HepG2 (cell line): ENCODE results near the gene PPP2R5C. TPM values are rescaled to one million over a fixed set of nuclear protein-coding genes. Genes with fewer than 3 reads are reported as not detected.

Experiments
- ATF6 ChIP-seq: sonication (generic); formaldehyde crosslinking; conservative IDR thresholded peaks from 2 replicates; pipeline ENCODE4 v1.4.0; 2020; ENCODE audit warnings: missing genetic modification reagents
- BORCS8-MEF2B ChIP-seq: sonication (generic); formaldehyde crosslinking; IDR thresholded peaks from 2 replicates; pipeline ENCODE4 v1.8.0; 2022; ENCODE audit warnings: mild to moderate bottlenecking, missing genetic modification reagents
- FOSL1 ChIP-seq: sonication (generic); formaldehyde crosslinking; IDR thresholded peaks from 2 replicates; pipeline ENCODE4 v1.9.0; 2021; ENCODE audit warnings: missing genetic modification reagents, borderline replicate concordance
- FOXC1 ChIP-seq: sonication (generic); formaldehyde crosslinking; IDR thresholded peaks from 2 replicates; pipeline ENCODE4 v1.8.0; 2022; ENCODE audit warnings: mild to moderate bottlenecking, missing genetic modification reagents, borderline replicate concordance
- FOXJ3 ChIP-seq: sonication (generic); formaldehyde crosslinking; IDR thresholded peaks from 2 replicates; pipeline ENCODE4 v1.4.0; 2020; ENCODE audit warnings: missing genetic modification reagents, mild to moderate bottlenecking, borderline replicate concordance
- FOXO1 ChIP-seq: sonication (generic); formaldehyde crosslinking; IDR thresholded peaks from 2 replicates; pipeline ENCODE4 v1.4.0; 2020; ENCODE audit warnings: missing genetic modification reagents
- GABPB1 ChIP-seq: IDR thresholded peaks from 2 replicates; pipeline ENCODE4 v1.6.1; 2016; ENCODE audit warnings: mild to moderate bottlenecking, missing genetic modification reagents, moderate library complexity, missing compliant biosample characterization
- HNRNPK ChIP-seq: fragments of 200-400 bp; formaldehyde crosslinking; IDR thresholded peaks from 2 replicates; pipeline ENCODE4 v1.6.1; 2018; ENCODE audit warnings: low read length, low read depth, moderate library complexity, mild to moderate bottlenecking; ENCODE audit not compliant: poor library complexity, severe bottlenecking
- IKZF1 ChIP-seq: fragments of 450-650 bp; IDR thresholded peaks from 2 replicates; pipeline ENCODE4 v1.7.1; 2016
- IKZF4 ChIP-seq: sonication (generic); formaldehyde crosslinking; IDR thresholded peaks from 2 replicates; pipeline ENCODE4 v1.5.1; 2020; ENCODE audit warnings: borderline replicate concordance, mild to moderate bottlenecking, low read depth, missing genetic modification reagents; ENCODE audit errors: not compliant biosample characterization
- KLF16 ChIP-seq, 2 experiments: sonication (generic) in 1 of 2; formaldehyde crosslinking in 1 of 2; IDR thresholded peaks; 2 replicates each; pipeline versions ENCODE4 v1.6.1 to v1.8.0; 2016 to 2023; ENCODE audit warnings: missing genetic modification reagents in 2 of 2, missing compliant biosample characterization in 1 of 2
- MAFK ChIP-seq, 2 experiments: IDR thresholded peaks in 1 of 2; conservative IDR thresholded peaks in 1 of 2; 2 replicates each; pipeline ENCODE4 v1.6.1; 2011; ENCODE audit warnings: improper control_type of control experiment in 2 of 2, low read length in 2 of 2
- MIER3 ChIP-seq: IDR thresholded peaks from 2 replicates; pipeline ENCODE4 v1.6.1; 2016; ENCODE audit warnings: missing compliant biosample characterization, borderline replicate concordance
- RFXAP ChIP-seq: sonication (generic); formaldehyde crosslinking; IDR thresholded peaks from 2 replicates; pipeline ENCODE4 v1.4.0; 2020; ENCODE audit warnings: missing genetic modification reagents, borderline replicate concordance
- TOPORS ChIP-seq: sonication (generic); formaldehyde crosslinking; IDR thresholded peaks from 2 replicates; pipeline ENCODE4 v1.8.0; 2023; ENCODE audit warnings: mild to moderate bottlenecking, missing genetic modification reagents
- ZBTB7B ChIP-seq: sonication (generic); formaldehyde crosslinking; IDR thresholded peaks from 2 replicates; pipeline ENCODE4 v1.4.0; 2020; ENCODE audit warnings: missing genetic modification reagents
- ZFP1 ChIP-seq: IDR thresholded peaks from 2 replicates; pipeline ENCODE4 v1.6.1; 2016
- ZNF256 ChIP-seq: sonication (generic); formaldehyde crosslinking; conservative IDR thresholded peaks from 2 replicates; pipeline ENCODE4 v1.4.0; 2020; ENCODE audit warnings: missing genetic modification reagents
- ZNF329 ChIP-seq: sonication (generic); formaldehyde crosslinking; IDR thresholded peaks from 2 replicates; pipeline ENCODE4 v1.9.0; 2021; ENCODE audit warnings: low read depth, mild to moderate bottlenecking, missing genetic modification reagents
- ZNF451 ChIP-seq: sonication (generic); formaldehyde crosslinking; IDR thresholded peaks from 2 replicates; pipeline ENCODE4 v1.5.0; 2020; ENCODE audit warnings: mild to moderate bottlenecking, missing genetic modification reagents
- ZNF530 ChIP-seq: sonication (generic); formaldehyde crosslinking; IDR thresholded peaks from 2 replicates; pipeline ENCODE4 v1.5.0; 2020; ENCODE audit warnings: low read depth, mild to moderate bottlenecking, missing genetic modification reagents
- polyA plus RNA-seq, 8 experiments: library from polyadenylated mRNA; depleted of rRNA in 3 of 8; stranded (reverse) in 7 of 8; unstranded in 1 of 8; fragments of >200 nt; fragmentation: Illumina TruSeq in 4 of 8; extraction: Trizol in 4 of 8; gene quantifications; 2 replicates each; pipeline versions ENCODE4 v1.2.1 to v1.2.3, GENCODE V29; 2011 to 2016; ENCODE audit warnings: low read depth in 4 of 8, missing spikeins in 1 of 8, mixed read lengths in 1 of 8; ENCODE audit not compliant: insufficient read depth in 1 of 8
- total RNA-seq, 5 experiments: library from RNA; depleted of rRNA; stranded (reverse); fragments of >200 nt; fragmentation: Illumina TruSeq; extraction: Trizol; gene quantifications; 2 replicates each; pipeline ENCODE4 v1.2.3, GENCODE V29; 2016; ENCODE audit warnings: low read depth in 1 of 5
- TF ChIP-seq, protein P1 (sequence below): sonication (generic); formaldehyde crosslinking; IDR thresholded peaks from 2 replicates; pipeline ENCODE4 v1.4.0; 2020; ENCODE audit warnings: missing genetic modification reagents, borderline replicate concordance
- TF ChIP-seq, protein P2 (sequence below): sonication (generic); formaldehyde crosslinking; IDR thresholded peaks from 2 replicates; pipeline ENCODE4 v1.8.1; 2023; ENCODE audit warnings: mild to moderate bottlenecking, inconsistent platforms, moderate library complexity, missing genetic modification reagents, borderline replicate concordance

The PPP2R5C gene
- total and polyA plus RNA-seq, 2 of the 13 experiments (the other 11 are each of a cell fraction or from before 2014, with no cell fraction given) = 74.3 to 78.5 TPM

DNA sequence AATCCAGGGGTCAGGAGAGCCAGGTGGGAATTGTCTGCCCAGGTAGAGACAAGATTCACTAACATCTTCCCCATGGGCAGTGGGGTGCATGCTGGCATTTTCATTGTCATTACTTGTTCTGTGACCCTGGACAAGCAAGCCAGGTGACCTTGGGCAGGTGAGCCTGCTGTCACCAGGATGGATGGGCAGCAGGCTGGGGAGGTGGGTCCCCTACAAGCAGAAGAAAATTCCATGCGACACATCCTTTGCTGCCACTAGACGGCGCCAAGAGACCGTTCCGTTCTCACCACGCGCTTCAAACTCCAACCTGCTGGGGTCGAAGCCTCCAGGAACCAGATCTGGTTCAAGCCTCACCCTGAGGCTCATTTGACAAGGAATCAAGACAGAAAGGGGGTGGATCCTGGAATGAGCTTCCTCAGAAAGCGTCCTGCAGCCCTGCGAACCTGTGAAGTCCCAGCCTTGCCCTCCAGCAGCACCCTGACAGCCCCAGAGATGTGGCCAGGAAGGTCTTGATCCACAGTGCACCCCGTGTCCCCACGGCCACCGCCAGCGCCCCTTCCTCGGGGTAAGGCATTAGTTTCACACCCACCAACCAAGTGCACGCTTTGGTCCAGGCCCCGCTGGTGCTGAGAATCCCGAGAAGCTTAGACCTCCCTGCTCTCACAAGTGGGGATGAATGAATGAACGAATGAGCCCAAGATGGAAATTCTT lies 199.7 kb downstream of the PPP2R5C start (continued):
- no peak for TF ChIP-seq FOXC1 (CRISPR knock-in tag)
- TF ChIP-seq ATF6 (CRISPR knock-in tag) = no peak
- no peak for TF ChIP-seq ZNF329 (CRISPR knock-in tag)
- 0 out of 2 replicates have a peak, but pooled peaks have one; percentile 46 for TF ChIP-seq ZNF451 (CRISPR knock-in tag)
- TF ChIP-seq IKZF4 (CRISPR knock-in tag) = no peak
- no peak for TF ChIP-seq HNRNPK
- no peak for TF ChIP-seq TOPORS
- TF ChIP-seq, protein P1, sequence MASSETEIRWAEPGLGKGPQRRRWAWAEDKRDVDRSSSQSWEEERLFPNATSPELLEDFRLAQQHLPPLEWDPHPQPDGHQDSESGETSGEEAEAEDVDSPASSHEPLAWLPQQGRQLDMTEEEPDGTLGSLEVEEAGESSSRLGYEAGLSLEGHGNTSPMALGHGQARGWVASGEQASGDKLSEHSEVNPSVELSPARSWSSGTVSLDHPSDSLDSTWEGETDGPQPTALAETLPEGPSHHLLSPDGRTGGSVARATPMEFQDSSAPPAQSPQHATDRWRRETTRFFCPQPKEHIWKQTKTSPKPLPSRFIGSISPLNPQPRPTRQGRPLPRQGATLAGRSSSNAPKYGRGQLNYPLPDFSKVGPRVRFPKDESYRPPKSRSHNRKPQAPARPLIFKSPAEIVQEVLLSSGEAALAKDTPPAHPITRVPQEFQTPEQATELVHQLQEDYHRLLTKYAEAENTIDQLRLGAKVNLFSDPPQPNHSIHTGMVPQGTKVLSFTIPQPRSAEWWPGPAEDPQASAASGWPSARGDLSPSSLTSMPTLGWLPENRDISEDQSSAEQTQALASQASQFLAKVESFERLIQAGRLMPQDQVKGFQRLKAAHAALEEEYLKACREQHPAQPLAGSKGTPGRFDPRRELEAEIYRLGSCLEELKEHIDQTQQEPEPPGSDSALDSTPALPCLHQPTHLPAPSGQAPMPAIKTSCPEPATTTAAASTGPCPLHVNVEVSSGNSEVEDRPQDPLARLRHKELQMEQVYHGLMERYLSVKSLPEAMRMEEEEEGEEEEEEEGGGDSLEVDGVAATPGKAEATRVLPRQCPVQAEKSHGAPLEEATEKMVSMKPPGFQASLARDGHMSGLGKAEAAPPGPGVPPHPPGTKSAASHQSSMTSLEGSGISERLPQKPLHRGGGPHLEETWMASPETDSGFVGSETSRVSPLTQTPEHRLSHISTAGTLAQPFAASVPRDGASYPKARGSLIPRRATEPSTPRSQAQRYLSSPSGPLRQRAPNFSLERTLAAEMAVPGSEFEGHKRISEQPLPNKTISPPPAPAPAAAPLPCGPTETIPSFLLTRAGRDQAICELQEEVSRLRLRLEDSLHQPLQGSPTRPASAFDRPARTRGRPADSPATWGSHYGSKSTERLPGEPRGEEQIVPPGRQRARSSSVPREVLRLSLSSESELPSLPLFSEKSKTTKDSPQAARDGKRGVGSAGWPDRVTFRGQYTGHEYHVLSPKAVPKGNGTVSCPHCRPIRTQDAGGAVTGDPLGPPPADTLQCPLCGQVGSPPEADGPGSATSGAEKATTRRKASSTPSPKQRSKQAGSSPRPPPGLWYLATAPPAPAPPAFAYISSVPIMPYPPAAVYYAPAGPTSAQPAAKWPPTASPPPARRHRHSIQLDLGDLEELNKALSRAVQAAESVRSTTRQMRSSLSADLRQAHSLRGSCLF (CRISPR knock-in tag) = no peak
- no peak for TF ChIP-seq ZNF530 (CRISPR knock-in tag)
- no peak for TF ChIP-seq MAFK (conservative IDR thresholded peaks at IDR 0.05 in 1 of 2, IDR thresholded peaks at IDR 0.05 in 1 of 2; ENCODE audit: low read length in 2 of 2)
- peak; percentile 58 for TF ChIP-seq FOXO1 (CRISPR knock-in tag)
- TF ChIP-seq GABPB1 = peak; percentile 37
- no peak for TF ChIP-seq MIER3 (CRISPR knock-in tag)
- peak; percentile 53 for TF ChIP-seq ZBTB7B (CRISPR knock-in tag)
- no peak for TF ChIP-seq FOSL1
- no peak for TF ChIP-seq IKZF1
- no peak for TF ChIP-seq ZFP1 (CRISPR knock-in tag)
- peak; percentile 69; the same call in 1 of the 2 replicates for TF ChIP-seq BORCS8-MEF2B (CRISPR knock-in tag)
- no peak for TF ChIP-seq ZNF256
- 0 out of 2 replicates have a peak, but pooled peaks have one; percentile 43 for TF ChIP-seq RFXAP (CRISPR knock-in tag)
- TF ChIP-seq, protein P2, sequence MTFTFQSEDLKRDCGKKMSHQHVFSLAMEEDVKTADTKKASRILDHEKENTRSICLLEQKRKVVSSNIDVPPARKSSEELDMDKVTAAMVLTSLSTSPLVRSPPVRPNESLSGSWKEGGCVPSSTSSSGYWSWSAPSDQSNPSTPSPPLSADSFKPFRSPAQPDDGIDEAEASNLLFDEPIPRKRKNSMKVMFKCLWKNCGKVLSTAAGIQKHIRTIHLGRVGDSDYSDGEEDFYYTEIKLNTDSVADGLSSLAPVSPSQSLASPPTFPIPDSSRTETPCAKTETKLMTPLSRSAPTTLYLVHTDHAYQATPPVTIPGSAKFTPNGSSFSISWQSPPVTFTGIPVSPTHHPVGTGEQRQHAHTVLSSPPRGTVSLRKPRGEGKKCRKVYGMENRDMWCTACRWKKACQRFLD (CRISPR knock-in tag) = no peak
- peak in 1 of 2 experiments; percentile 46; a peak in 1 of 4 replicates for TF ChIP-seq KLF16 (CRISPR knock-in tag; IDR thresholded peaks at IDR 0.05)
- TF ChIP-seq FOXJ3 (CRISPR knock-in tag) = no peak
